Omental fat pad (tissue), 4 donors: ENCODE data around the gene CXCL17. TPM values are rescaled to one million over a fixed set of nuclear protein-coding genes. Genes with fewer than 3 reads are reported as not detected.

Experiments used
- ATAC-seq: fragments of 150-250 bp; one replicate; pipeline ENCODE4 v1.9.1; 2016; ENCODE audit warnings: mild to moderate bottlenecking, moderate library complexity; ENCODE audit not compliant: low FRiP score
- DNase-seq: peaks from one replicate; pipeline ENCODE4 v3.0.0-alpha.2; 2019; ENCODE audit warnings: low spot score
- total RNA-seq, 4 donors: library from RNA; depleted of rRNA; stranded (reverse); fragments of >200 nt; gene quantifications; one replicate each; pipeline ENCODE4 v1.1.0, GENCODE V29; 2016
- TF ChIP-seq, protein P1 (sequence below), 3 donors: fragments of 450-650 bp; IDR thresholded peaks; one replicate each; pipeline ENCODE4 v1.5.1; 2016 to 2017; ENCODE audit warnings: antibody characterized with exemption in 3 of 3, mild to moderate bottlenecking in 3 of 3, moderate library complexity in 2 of 3

The CXCL17 gene
- total RNA-seq, 4 donors from 2014 or later = not detected

DNA sequence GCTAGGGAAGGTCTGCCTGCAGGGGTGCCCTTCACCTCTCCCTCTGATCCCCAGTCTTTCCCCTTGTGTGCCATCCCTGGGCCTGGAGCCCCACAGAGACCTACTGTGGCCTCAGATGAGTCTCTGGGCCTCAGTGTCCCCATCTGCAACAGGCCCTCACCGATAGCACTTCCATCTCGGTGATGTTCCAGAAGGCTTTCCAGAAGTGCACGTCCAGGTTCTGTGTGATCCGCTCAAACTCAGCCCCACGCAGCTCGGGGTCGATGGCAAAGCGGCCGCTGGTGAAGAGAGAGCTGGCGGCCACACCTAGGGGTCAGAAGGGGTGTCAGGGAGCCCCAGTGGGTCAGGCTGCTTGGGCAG, 35.0 kb downstream of the CXCL17 start:
- DNase-seq (no peak), ATAC-seq (no peak)
- TF ChIP-seq, protein P1, sequence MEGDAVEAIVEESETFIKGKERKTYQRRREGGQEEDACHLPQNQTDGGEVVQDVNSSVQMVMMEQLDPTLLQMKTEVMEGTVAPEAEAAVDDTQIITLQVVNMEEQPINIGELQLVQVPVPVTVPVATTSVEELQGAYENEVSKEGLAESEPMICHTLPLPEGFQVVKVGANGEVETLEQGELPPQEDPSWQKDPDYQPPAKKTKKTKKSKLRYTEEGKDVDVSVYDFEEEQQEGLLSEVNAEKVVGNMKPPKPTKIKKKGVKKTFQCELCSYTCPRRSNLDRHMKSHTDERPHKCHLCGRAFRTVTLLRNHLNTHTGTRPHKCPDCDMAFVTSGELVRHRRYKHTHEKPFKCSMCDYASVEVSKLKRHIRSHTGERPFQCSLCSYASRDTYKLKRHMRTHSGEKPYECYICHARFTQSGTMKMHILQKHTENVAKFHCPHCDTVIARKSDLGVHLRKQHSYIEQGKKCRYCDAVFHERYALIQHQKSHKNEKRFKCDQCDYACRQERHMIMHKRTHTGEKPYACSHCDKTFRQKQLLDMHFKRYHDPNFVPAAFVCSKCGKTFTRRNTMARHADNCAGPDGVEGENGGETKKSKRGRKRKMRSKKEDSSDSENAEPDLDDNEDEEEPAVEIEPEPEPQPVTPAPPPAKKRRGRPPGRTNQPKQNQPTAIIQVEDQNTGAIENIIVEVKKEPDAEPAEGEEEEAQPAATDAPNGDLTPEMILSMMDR (IDR thresholded peaks at IDR 0.05) = no peak

DNA sequence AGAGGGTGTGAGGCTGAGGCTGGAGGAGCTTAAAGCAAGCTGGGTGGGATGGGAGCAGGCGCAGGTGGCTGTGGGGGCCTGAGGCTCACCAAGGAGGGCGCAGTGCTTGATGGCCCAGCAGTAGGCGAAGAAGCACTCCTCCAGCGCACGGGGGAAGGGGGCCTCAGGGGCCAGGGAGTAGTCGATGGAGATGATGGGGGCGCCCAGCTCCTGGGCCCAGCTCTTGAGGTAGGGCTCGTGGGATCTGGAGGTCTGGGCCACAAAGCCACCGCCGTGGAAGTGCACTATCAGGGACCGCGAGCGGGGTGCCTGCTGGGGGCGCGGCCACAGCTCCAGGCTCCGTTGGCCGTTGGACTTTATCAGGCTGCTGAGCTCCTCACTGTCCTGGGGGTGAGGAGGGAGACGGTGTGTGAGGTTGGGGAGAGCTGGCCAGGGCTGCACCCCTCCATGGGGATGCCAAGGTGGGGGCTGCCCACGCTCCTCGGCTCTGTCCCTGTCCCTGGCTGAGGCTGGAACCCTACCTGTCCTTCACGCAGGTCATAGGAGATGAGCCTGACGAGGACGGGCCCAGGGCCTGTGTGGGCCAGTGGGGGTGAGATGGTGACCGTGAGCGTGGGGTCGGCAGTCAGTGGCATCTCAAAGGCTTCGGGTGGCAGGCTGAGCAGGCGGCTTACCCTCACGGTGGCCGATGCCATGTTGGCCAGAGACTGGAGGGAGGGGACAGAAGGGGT, 35.5 kb downstream of the CXCL17 start:
- ATAC-seq (no peak), DNase-seq (no peak)
- TF ChIP-seq, protein P1 (IDR thresholded peaks at IDR 0.05) = no peak

DNA sequence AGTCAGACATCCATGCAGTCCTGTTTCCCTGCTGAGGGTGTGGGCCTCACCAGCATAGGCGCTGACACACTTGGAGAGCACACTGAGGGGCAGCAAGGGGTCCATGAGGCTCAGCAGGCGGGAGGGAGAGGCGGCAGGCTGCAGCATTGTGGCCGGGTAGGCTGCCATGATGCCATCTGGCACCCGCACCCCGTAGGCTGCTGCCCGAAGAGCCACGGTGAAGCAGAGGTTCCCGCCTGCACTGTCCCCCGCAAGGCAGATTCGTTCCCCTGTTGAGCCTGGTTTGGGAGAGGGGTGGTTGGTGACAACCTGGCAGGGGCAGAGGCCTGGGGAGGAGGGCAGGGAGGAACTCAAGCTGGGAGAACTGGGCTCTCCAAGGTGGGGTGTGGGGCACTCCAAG, 36.6 kb downstream of the CXCL17 start:
- TF ChIP-seq, protein P1 (IDR thresholded peaks at IDR 0.05) = no peak
- no peak for ATAC-seq
- no peak for DNase-seq

DNA sequence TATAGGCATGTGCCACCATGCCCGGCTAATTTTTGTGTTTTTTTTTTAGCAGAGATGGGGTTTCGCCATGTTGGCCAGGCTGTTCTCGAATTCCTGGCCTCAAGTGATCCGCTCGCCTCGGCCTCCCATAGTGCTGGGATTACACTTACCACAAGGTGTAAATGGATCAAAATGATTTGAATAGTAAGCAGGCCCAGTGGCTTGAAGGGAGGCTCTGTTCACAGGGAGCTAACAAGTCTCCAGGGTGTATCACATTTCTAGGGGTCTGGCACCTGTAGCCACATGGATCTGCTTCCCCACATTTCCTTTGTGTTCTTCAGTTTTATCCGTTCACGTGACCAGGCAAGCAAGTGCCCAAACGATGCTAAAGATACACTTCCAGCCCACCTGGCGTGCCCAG, 39.2 kb downstream of the CXCL17 start:
- ATAC-seq = no peak
- TF ChIP-seq, protein P1 (IDR thresholded peaks at IDR 0.05) = no peak
- no peak for DNase-seq

DNA sequence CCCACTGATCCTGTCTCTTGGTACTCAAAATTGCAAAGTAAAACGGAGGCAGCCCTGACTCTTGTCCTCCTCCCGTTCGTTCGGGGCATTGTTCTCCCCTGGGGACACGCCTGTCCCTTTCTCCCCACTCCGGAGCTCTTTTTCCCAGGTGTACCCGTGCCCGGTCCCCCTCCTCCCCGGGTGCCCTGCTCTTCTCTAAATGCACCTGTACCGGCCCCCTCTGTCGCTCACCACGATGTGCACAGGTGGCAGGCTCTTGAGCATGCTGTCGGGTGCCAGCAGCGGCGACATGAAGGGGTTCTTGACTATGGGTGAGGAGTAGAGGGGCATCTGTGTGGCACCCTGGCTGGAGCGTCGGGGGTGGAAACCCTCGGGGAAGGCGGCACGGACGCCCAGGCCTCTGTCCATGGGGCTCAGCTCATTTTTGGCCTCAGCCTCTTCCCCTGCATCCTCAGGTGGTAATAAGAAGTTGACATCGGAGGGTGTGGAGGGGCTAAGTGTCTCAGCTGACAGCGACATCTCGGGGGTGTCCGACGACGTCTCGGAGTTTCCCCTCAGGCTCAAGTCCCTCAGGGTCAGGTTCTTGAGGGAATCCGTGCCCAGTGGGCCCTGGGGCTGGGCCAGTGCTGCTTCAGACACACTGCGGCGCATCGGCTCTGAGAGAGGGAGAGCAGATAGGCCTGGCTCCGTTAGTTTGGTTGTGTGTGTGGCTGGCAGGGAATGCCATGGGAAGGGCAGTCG, 40.2 kb downstream of the CXCL17 start:
- no peak for ATAC-seq
- TF ChIP-seq, protein P1 (IDR thresholded peaks at IDR 0.05) = no peak
- DNase-seq = no peak

DNA sequence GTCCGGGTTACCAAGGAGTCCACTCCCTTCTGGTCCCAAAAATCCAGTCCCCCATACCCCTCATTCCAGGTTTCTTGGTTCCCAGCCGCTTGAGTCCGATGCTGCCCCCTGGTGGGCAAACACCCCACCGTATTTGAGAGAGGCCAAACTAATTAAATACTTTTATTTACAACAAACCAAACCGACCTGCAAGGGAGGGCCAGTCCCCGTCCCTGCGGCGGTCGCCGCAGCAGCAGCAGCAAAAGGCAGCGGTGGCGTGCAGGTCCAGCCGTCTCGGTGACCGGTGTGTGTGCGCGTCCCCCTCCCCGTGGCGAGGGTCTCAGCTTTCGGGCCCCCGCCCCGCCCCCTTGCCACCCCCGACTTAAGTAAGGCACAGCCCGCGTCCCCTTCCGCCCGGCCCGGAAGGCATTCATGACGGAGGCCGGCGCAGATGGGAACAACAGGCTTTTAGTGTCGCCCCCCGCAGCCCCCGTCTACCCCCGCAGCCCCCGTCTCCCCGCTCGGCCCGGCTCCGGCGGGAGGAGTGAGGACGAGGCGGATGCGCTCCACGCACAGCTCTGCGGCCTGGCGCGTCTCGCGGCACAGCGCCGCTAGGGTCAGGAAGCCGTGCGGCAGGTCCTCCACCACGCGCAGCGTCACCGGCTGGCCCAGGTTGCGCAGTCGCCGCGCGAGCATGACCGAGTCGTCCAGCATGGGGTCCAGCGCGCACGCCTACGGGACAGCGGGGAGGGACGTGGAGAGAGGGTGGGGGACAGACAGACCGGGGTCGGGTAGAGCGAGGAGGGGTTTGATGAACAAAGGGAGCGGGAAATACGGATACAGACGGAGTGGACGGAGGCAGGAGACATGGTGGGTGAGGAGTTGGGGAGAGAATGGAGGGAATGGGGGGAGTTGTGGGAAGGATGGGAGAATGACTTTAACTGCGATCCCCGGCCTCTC, 41.1 kb downstream of the CXCL17 start:
- ATAC-seq (peak; percentile 62), DNase-seq (peak; percentile 95)
- TF ChIP-seq, protein P1 (IDR thresholded peaks at IDR 0.05) = peak in 1 of 3 donors; percentile 49
